IMR-90 (cell line): ENCODE results near the gene ANKMY1. TPM values are rescaled to one million over a fixed set of nuclear protein-coding genes. Genes with fewer than 3 reads are reported as not detected.

Source experiments
- ATAC-seq: fragments of 200-7000 bp; cut with Tn5 transposase; 2 replicates; pipeline ENCODE4 v1.9.1; 2020; ENCODE audit warnings: low read depth, mild to moderate bottlenecking, moderate library complexity
- BruUV-seq: library from RNA; stranded (reverse); fragments of 400-500 nt; replicated peaks from 2 replicates; lab custom pipeline; 2021; lab: Mats Ljungman, UMichigan
- CTCF ChIA-PET: fragments of 300-600 bp; formaldehyde crosslinking; extraction: SDS; loops from one replicate; lab custom pipeline; 2021; ENCODE audit warnings: antibody characterized with exemption; lab: Yijun Ruan, JAX
- POLR2A ChIA-PET: fragments of 300-600 bp; sonication (Branson Sonifier 250); formaldehyde crosslinking; loops from one replicate; lab custom pipeline; 2022; ENCODE audit warnings: antibody characterized with exemption; ENCODE audit not compliant: unreplicated experiment; lab: Charles Lee
- DNase-seq: peaks from one replicate; pipeline ENCODE4 v3.0.0; 2013
- H2AFZ ChIP-seq: replicated peaks from 2 replicates; pipeline ENCODE3; 2013; ENCODE audit warnings: low read length, mild to moderate bottlenecking; ENCODE audit not compliant: poor library complexity
- H2AK5ac ChIP-seq: 2 replicates; pipeline ENCODE4 v1.6.1; 2013; ENCODE audit warnings: low read depth, low read length, inconsistent platforms
- H2AK9ac ChIP-seq: replicated peaks from 2 replicates; pipeline ENCODE3; 2013; ENCODE audit warnings: mild to moderate bottlenecking, low read depth, low read length, moderate library complexity; ENCODE audit not compliant: poor library complexity
- H2BK120ac ChIP-seq: 2 replicates; pipeline ENCODE4 v1.6.1; 2013; ENCODE audit warnings: low read depth, low read length, inconsistent platforms
- H2BK15ac ChIP-seq: 3 replicates; pipeline ENCODE4 v1.6.1; 2013; ENCODE audit warnings: low read depth, low read length, inconsistent platforms
- H2BK20ac ChIP-seq: 2 replicates; pipeline ENCODE4 v1.6.1; 2013; ENCODE audit warnings: low read depth, mild to moderate bottlenecking, inconsistent platforms, low read length, moderate library complexity
- H2BK5ac ChIP-seq: 2 replicates; pipeline ENCODE4 v1.6.1; 2013; ENCODE audit warnings: mild to moderate bottlenecking, low read depth, low read length, inconsistent platforms; ENCODE audit not compliant: poor library complexity, severe bottlenecking
- H3K14ac ChIP-seq: replicated peaks from 2 replicates; pipeline ENCODE4 v1.6.1; 2013; ENCODE audit warnings: low read depth, low read length, inconsistent platforms
- H3K18ac ChIP-seq: 2 replicates; pipeline ENCODE4 v1.6.1; 2013; ENCODE audit warnings: low read depth, low read length, control low read depth
- H3K23ac ChIP-seq: 2 replicates; pipeline ENCODE4 v1.6.1; 2013; ENCODE audit warnings: low read depth, low read length, inconsistent platforms
- H3K27ac ChIP-seq: 2 replicates; pipeline ENCODE4 v1.5.1; 2013; ENCODE audit warnings: mild to moderate bottlenecking, control low read depth, low read length; ENCODE audit not compliant: insufficient read depth
- H3K27me3 ChIP-seq: 2 replicates; pipeline ENCODE4 v1.6.1; 2013; ENCODE audit warnings: low read length; ENCODE audit not compliant: control insufficient read depth, insufficient read depth
- H3K36me3 ChIP-seq: 2 replicates; pipeline ENCODE4 v1.6.1; 2013; ENCODE audit warnings: low read length, mixed read lengths; ENCODE audit not compliant: control insufficient read depth, insufficient read depth
- H3K4ac ChIP-seq: 2 replicates; pipeline ENCODE4 v1.6.1; 2013; ENCODE audit warnings: low read depth, low read length, inconsistent platforms
- H3K4me1 ChIP-seq: 2 replicates; pipeline ENCODE4 v1.6.1; 2013; ENCODE audit warnings: low read length, mixed read lengths; ENCODE audit not compliant: control insufficient read depth, insufficient read depth
- H3K4me2 ChIP-seq: 2 replicates; pipeline ENCODE4 v1.6.1; 2013; ENCODE audit warnings: low read depth, mild to moderate bottlenecking, control low read depth, low read length, moderate library complexity
- H3K4me3 ChIP-seq: 2 replicates; pipeline ENCODE4 v1.5.1; 2013; ENCODE audit warnings: low read depth, mild to moderate bottlenecking, control low read depth, low read length, moderate library complexity; ENCODE audit not compliant: insufficient read depth
- H3K56ac ChIP-seq: 2 replicates; pipeline ENCODE4 v1.6.1; 2013; ENCODE audit warnings: low read length, inconsistent platforms; ENCODE audit not compliant: insufficient read depth; ENCODE audit errors: extremely low read depth
- H3K79me1 ChIP-seq, 2 experiments: 2 replicates each; pipeline ENCODE4 v1.6.1; 2013; ENCODE audit warnings: low read length in 2 of 2, inconsistent platforms in 1 of 2, low read depth in 1 of 2
- H3K9ac ChIP-seq: 2 replicates; pipeline ENCODE4 v1.6.1; 2013; ENCODE audit warnings: low read depth, low read length, control low read depth
- H3K9me1 ChIP-seq: 2 replicates; pipeline ENCODE4 v1.6.1; 2013; ENCODE audit warnings: low read length, inconsistent platforms; ENCODE audit not compliant: insufficient read depth
- H3K9me3 ChIP-seq: 2 replicates; pipeline ENCODE4 v1.6.1; 2013; ENCODE audit warnings: low read length; ENCODE audit not compliant: control insufficient read depth, insufficient read depth
- H4K20me1 ChIP-seq: 2 replicates; pipeline ENCODE4 v1.6.1; 2013; ENCODE audit warnings: low read length, inconsistent platforms; ENCODE audit not compliant: insufficient read depth
- H4K5ac ChIP-seq: 2 replicates; pipeline ENCODE4 v1.6.1; 2013; ENCODE audit warnings: mild to moderate bottlenecking, low read depth, low read length, control low read depth
- H4K8ac ChIP-seq, 2 experiments: 2 replicates each; pipeline ENCODE4 v1.6.1; 2013; ENCODE audit warnings: low read depth in 2 of 2, low read length in 2 of 2, control low read depth in 1 of 2, inconsistent platforms in 1 of 2
- H4K91ac ChIP-seq: 2 replicates; pipeline ENCODE4 v1.6.1; 2013; ENCODE audit warnings: low read depth, low read length, inconsistent platforms; ENCODE audit not compliant: insufficient read depth
- BHLHE40 ChIP-seq: fragments of 150-350 bp; IDR thresholded peaks from 2 replicates; pipeline ENCODE4 v1.6.1; 2016; ENCODE audit warnings: mild to moderate bottlenecking, low read depth, low read length
- CHD1 ChIP-seq: IDR thresholded peaks from 2 replicates; pipeline ENCODE4 v1.6.1; 2012; ENCODE audit warnings: low read depth, low read length, improper control_type of control experiment
- FOS ChIP-seq: fragments of 150-350 bp; IDR thresholded peaks from 2 replicates; pipeline ENCODE4 v1.6.1; 2016; ENCODE audit warnings: low read depth, low read length
- MAFK ChIP-seq: IDR thresholded peaks from 2 replicates; pipeline ENCODE4 v1.6.1; 2012; ENCODE audit warnings: low read depth, low read length, improper control_type of control experiment
- POLR2A ChIP-seq: IDR thresholded peaks from 2 replicates; pipeline ENCODE4 v1.6.1; 2012; ENCODE audit warnings: mild to moderate bottlenecking, low read depth, low read length
- RFX5 ChIP-seq: IDR thresholded peaks from 2 replicates; pipeline ENCODE4 v1.8.0; 2012; ENCODE audit warnings: low read depth, mild to moderate bottlenecking, low read length, moderate library complexity
- WGBS, 2 experiments: methylation state at CpG; one replicate each; pipeline versions ENCODE4 v1.1.5 to v1.1.7; 2013; ENCODE audit warnings: missing lambda C conversion rate in 2 of 2; ENCODE audit not compliant: insufficient read length in 1 of 2; ENCODE audit errors: extremely low coverage in 2 of 2; 5-methylcytosine and 5-hydroxymethylcytosine counted together
- dilution Hi-C: fragments of 300-500 bp; cut with HindIII; formaldehyde crosslinking; loops from one replicate; pipeline ENCODE4 v1.14.3; 2018; ENCODE audit warnings: low sequenced_read_pairs; ENCODE audit not compliant: unreplicated experiment
- in situ Hi-C: fragments of 300-500 bp; cut with MboI; formaldehyde crosslinking; loops from 3 replicates; pipeline ENCODE4 v1.14.3; 2019; ENCODE audit warnings: low sequenced_read_pairs, inconsistent platforms, mixed read lengths
- intact Hi-C: fragments of 100-400 bp; cut with micrococcal nuclease; formaldehyde crosslinking; loops from 2 replicates; pipeline ENCODE4 v1.10.0; 2022
- polyA plus RNA-seq, 3 experiments: library from polyadenylated mRNA; depleted of rRNA; stranded (reverse); fragments of >200 nt; gene quantifications; 2 replicates each; pipeline ENCODE4 v1.2.3, GENCODE V29; 2012; ENCODE audit warnings: low replicate concordance in 1 of 3
- total RNA-seq: library from RNA; depleted of rRNA; stranded (reverse); fragments of >200 nt; gene quantifications from 2 replicates; pipeline ENCODE4 v1.2.3, GENCODE V29; 2012

ANKMY1 gene
- total and polyA plus RNA-seq, 2 of the 4 experiments (the other 2 are of a cell fraction), result 2.9 to 5.5 TPM

GRCh38 chr2:240443891-240444301 is 113.9 kb downstream of the ANKMY1 start:
- peak; percentile 68 for ATAC-seq
- no peak overlapping the region for H3K56ac ChIP-seq
- ChIA-PET CTCF (no interaction called here), POLR2A (no interaction called here)
- peaks cover 99% of the 10 kb centered on the region for H4K20me1 ChIP-seq
- peaks cover 4% of the 10 kb centered on the region; the same call in 1 of the 2 replicates for H3K9me1 ChIP-seq
- no peak overlapping the region for H2BK120ac ChIP-seq
- H3K9ac ChIP-seq, result no peak overlapping the region
- H3K27ac ChIP-seq, result no peak overlapping the region
- intact Hi-C loops, result no loop called here
- no peak overlapping the region for H2AK5ac ChIP-seq
- H3K27me3 ChIP-seq, result no peaks in the 10 kb centered on the region
- no peaks in the 10 kb centered on the region for H3K9me3 ChIP-seq
- TF ChIP-seq POLR2A, result no peak
- no peak for TF ChIP-seq FOS
- no peak for TF ChIP-seq MAFK
- no peak for TF ChIP-seq CHD1
- TF ChIP-seq BHLHE40, result no peak
- no peak for TF ChIP-seq RFX5
- in situ Hi-C loops, result no loop called here
- no TSS peak for BruUV-seq
- DNase-seq, result peak; percentile 12
- no peak overlapping the region for H3K4me3 ChIP-seq
- peaks cover 12 to 79% of the 10 kb centered on the region in 2 experiments for H3K79me1 ChIP-seq
- peaks cover 1% of the 10 kb centered on the region; the same call in 1 of the 2 replicates for H3K4me1 ChIP-seq
- WGBS, 2 experiments, result 87% methylated on average over 8 of the region's 17 CpGs; no CpG with 5 or more reads in 1 of the 2 experiments
- dilution Hi-C loops, result no loop called here
- peaks cover 25% of the 10 kb centered on the region for H3K36me3 ChIP-seq
- H3K14ac ChIP-seq, result no peak overlapping the region
- no peak overlapping the region for H3K4me2 ChIP-seq
- H3K4ac ChIP-seq, result no peak overlapping the region
- no peak overlapping the region for H2AFZ ChIP-seq
- H2BK20ac ChIP-seq, result no peak overlapping the region
- no peak overlapping the region for H2BK15ac ChIP-seq
- no peak overlapping the region for H4K91ac ChIP-seq
- no peak overlapping the region for H2BK5ac ChIP-seq
- no peak overlapping the region for H2AK9ac ChIP-seq
- H4K8ac ChIP-seq, result no peak overlapping the region
- H3K18ac ChIP-seq, result no peak overlapping the region
- no peak overlapping the region for H3K23ac ChIP-seq
- H4K5ac ChIP-seq, result no peak overlapping the region
